Measurements from ENCODE around the gene PDCD4. TPM values are rescaled to one million over a fixed set of nuclear protein-coding genes. Genes with fewer than 3 reads are reported as not detected.

Gene PDCD4
- total and polyA plus RNA-seq, 2 donors (not counting 3 experiments of a cell fraction or from before 2014, with no cell fraction given), result 14.4 to 47.9 TPM

DNA sequence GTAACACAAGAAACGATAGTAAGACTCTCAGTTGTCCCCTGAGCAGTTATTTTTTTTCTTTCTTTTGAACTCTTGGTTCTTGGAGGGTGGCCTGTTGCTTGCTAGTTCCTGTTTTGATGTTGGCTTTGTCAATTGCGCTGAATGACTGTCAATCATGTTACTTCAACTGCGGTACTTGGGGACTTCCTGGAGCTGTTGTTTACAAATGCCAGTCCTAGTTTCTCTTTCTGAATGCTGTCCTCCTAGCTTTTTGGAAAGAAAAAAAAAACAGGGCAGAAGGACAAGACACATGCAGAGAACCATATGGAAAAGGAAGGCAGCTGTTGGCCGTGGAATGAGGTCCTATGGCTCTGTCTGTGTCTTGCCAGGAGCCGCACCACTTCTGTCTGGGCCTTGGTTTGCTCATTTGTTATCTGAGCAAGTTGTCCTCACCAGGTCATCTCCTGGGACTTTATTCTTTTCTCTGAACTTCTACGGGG lies 7.0 kb upstream of the PDCD4 start:
- FAIRE-seq (no peak), DNase-seq (ENCODE audit: low read depth, low spot score) (no peak)
- intact Hi-C loops (cut with micrococcal nuclease) (loop anchor here (5.0 kb wide), 1 partner anchor 87 kb away; no protein-coding TSS in a partner anchor), dilution Hi-C loops (cut with MboI; ENCODE audit: extremely low pct_ligation_motif_present, low sequenced_read_pairs) (no loop called here)
- ChIA-PET POLR2A (no interaction called here), CTCF (interaction anchor here (1.0 kb wide), 1 partner anchor 61 kb away, joined by 3 read pairs; no protein-coding TSS in a partner anchor)
- Histone ChIP-seq H3K9me3 (replicated peaks; ENCODE audit: control insufficient read depth, insufficient read depth, low read length) (no peaks in the 10 kb centered on the region), H3K27ac (ENCODE audit: insufficient read depth, low read depth, low read length) (no peak overlapping the region), H3K4me3 (replicated peaks in 1 of 3; ENCODE audit: insufficient read depth in 1 of 3, low read depth in 1 of 3, low read length in 3 of 3) (no peak overlapping the region), H3K4me1 (ENCODE audit: control insufficient read depth, extremely low read depth, insufficient read depth, low read length) (no peaks in the 10 kb centered on the region), H3K79me2 (ENCODE audit: control insufficient read depth, insufficient read depth, low read length) (no peaks in the 10 kb centered on the region), H3K27me3 (ENCODE audit: control insufficient read depth in 2 of 2, insufficient read depth in 2 of 2, low read length in 2 of 2) (peaks cover 8 to 13% of the 10 kb centered on the region in 2 experiments), H3K9me1 (replicated peaks; ENCODE audit: control insufficient read depth, extremely low read depth, insufficient read depth, low read length) (no peaks in the 10 kb centered on the region), H3K4me2 (ENCODE audit: insufficient read depth, low read length) (no peak overlapping the region), H3K36me3 (ENCODE audit: control insufficient read depth in 2 of 2, extremely low read depth in 1 of 2, insufficient read depth in 2 of 2, low read length in 2 of 2) (no peaks in the 10 kb centered on the region), H2AFZ (ENCODE audit: low read depth, low read length) (no peak overlapping the region), H3K9ac (replicated peaks; ENCODE audit: extremely low read depth, insufficient read depth, low read length) (no peak overlapping the region), H4K20me1 (replicated peaks; ENCODE audit: control insufficient read depth, extremely low read depth, insufficient read depth, low read length) (no peaks in the 10 kb centered on the region)
- BruUV-seq (replicated peaks), result no TSS peak
- no peak for TF ChIP-seq FOS (IDR thresholded peaks at IDR 0.05; ENCODE audit: borderline replicate concordance, insufficient read depth, low read length)

DNA sequence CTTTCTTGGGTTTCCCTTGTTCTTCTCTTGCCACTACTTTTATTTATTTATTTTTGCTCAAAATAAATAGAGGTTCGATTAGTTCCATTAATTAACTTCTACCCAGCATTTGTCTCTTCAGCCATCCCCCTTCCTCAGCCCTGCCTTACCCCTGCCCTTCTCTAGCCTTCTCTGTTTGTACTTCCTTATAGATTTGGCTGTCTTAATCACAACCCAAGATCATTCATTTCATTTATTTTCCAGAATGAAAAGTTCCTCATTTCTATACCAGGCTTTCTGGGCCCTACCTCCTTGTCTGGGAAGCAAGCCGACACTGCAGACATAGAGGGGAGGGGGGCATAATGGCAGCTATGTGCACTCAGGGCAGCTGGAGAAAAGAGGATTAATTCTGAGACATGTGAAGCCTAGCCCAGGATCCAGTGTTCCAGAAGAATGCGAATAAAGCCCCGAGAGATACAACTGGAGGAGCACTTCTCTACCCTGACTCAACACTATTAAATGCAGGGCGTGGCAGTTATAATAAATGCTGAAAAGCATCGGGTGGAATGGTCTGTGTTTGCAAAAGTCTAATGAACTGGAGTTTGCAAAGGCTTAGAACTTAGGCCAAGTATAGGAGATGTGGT lies 6.4 kb upstream of the PDCD4 start:
- no peaks in the 10 kb centered on the region for H3K9me3 ChIP-seq (replicated peaks; ENCODE audit: control insufficient read depth, insufficient read depth, low read length)
- ChIA-PET POLR2A (no interaction called here), CTCF (interaction anchor here (1.0 kb wide), 1 partner anchor 62 kb away, joined by 3 read pairs; no protein-coding TSS in a partner anchor)
- H3K36me3 ChIP-seq (ENCODE audit: control insufficient read depth in 2 of 2, extremely low read depth in 1 of 2, insufficient read depth in 2 of 2, low read length in 2 of 2), result no peaks in the 10 kb centered on the region
- H3K79me2 ChIP-seq (ENCODE audit: control insufficient read depth, insufficient read depth, low read length), result no peaks in the 10 kb centered on the region
- peaks cover 8 to 13% of the 10 kb centered on the region in 2 experiments for H3K27me3 ChIP-seq (ENCODE audit: control insufficient read depth in 2 of 2, insufficient read depth in 2 of 2, low read length in 2 of 2)
- H3K9ac ChIP-seq (replicated peaks; ENCODE audit: extremely low read depth, insufficient read depth, low read length), result no peak overlapping the region
- TF ChIP-seq GATA2 (IDR thresholded peaks at IDR 0.05; ENCODE audit: insufficient read depth, insufficient read length, low read depth, low read length), result no peak
- TF ChIP-seq JUN (IDR thresholded peaks at IDR 0.05; ENCODE audit: borderline replicate concordance, insufficient read depth, insufficient read length, low read depth), result no peak
- TF ChIP-seq, protein P1, sequence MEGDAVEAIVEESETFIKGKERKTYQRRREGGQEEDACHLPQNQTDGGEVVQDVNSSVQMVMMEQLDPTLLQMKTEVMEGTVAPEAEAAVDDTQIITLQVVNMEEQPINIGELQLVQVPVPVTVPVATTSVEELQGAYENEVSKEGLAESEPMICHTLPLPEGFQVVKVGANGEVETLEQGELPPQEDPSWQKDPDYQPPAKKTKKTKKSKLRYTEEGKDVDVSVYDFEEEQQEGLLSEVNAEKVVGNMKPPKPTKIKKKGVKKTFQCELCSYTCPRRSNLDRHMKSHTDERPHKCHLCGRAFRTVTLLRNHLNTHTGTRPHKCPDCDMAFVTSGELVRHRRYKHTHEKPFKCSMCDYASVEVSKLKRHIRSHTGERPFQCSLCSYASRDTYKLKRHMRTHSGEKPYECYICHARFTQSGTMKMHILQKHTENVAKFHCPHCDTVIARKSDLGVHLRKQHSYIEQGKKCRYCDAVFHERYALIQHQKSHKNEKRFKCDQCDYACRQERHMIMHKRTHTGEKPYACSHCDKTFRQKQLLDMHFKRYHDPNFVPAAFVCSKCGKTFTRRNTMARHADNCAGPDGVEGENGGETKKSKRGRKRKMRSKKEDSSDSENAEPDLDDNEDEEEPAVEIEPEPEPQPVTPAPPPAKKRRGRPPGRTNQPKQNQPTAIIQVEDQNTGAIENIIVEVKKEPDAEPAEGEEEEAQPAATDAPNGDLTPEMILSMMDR (IDR thresholded peaks at IDR 0.05; ENCODE audit: extremely low read depth in 1 of 2, insufficient read depth in 1 of 2, low read depth in 1 of 2, low read length in 2 of 2), result no peak
- no peak for TF ChIP-seq EZH2 (IDR thresholded peaks at IDR 0.05; ENCODE audit: borderline replicate concordance, low read depth, low read length, severe bottlenecking)
- no peak for TF ChIP-seq FOS (IDR thresholded peaks at IDR 0.05; ENCODE audit: borderline replicate concordance, insufficient read depth, low read length)
- no peak for TF ChIP-seq MYC (IDR thresholded peaks at IDR 0.05; ENCODE audit: low read depth, low read length)
- BruUV-seq (replicated peaks), result no TSS peak
- no peak overlapping the region for H3K27ac ChIP-seq (ENCODE audit: insufficient read depth, low read depth, low read length)
- H3K4me1 ChIP-seq (ENCODE audit: control insufficient read depth, extremely low read depth, insufficient read depth, low read length), result no peaks in the 10 kb centered on the region
- H3K9me1 ChIP-seq (replicated peaks; ENCODE audit: control insufficient read depth, extremely low read depth, insufficient read depth, low read length), result no peaks in the 10 kb centered on the region
- H3K4me3 ChIP-seq (replicated peaks in 1 of 3; ENCODE audit: insufficient read depth in 1 of 3, low read depth in 1 of 3, low read length in 3 of 3), result no peak overlapping the region
- DNase-seq (ENCODE audit: low read depth, low spot score), result no peak
- dilution Hi-C loops (cut with MboI; ENCODE audit: extremely low pct_ligation_motif_present, low sequenced_read_pairs), result no loop called here
- H2AFZ ChIP-seq (ENCODE audit: low read depth, low read length), result no peak overlapping the region
- H3K4me2 ChIP-seq (ENCODE audit: insufficient read depth, low read length), result no peak overlapping the region
- no peaks in the 10 kb centered on the region for H4K20me1 ChIP-seq (replicated peaks; ENCODE audit: control insufficient read depth, extremely low read depth, insufficient read depth, low read length)
- no peak for FAIRE-seq
- intact Hi-C loops (cut with micrococcal nuclease), result no loop called here

Data from endothelial cell of umbilical vein (primary cell).